RWPE2 (cell line): ENCODE results near the gene NPIPB2.
A peak's percentile ranks its signal among the peaks of the same experiment; 100 is the strongest.
"Not testable (repeated sequence)": the region's sequence is repeated elsewhere in the genome, so short reads cannot be mapped to it uniquely, and the experiment has no call there.

Source experiments
- ATAC-seq: fragments of 200-7000 bp; cut with Tn5 transposase; 3 replicates; pipeline ENCODE4 v1.9.1; 2021; ENCODE audit warnings: low read depth
- DNase-seq: peaks from one replicate; pipeline ENCODE4 v3.0.0-alpha.2; 2020; ENCODE audit warnings: low spot score
- H3K27ac ChIP-seq: fragments of 450-650 bp; 2 replicates; pipeline ENCODE4 v1.5.1; 2017; ENCODE audit warnings: mild to moderate bottlenecking; ENCODE audit not compliant: poor library complexity, severe bottlenecking
- H3K27me3 ChIP-seq: fragments of 250-450 bp; sonication (Bioruptor Pico); 2 replicates; pipeline ENCODE4 v1.5.1; 2021; ENCODE audit warnings: mild to moderate bottlenecking, moderate library complexity; ENCODE audit not compliant: insufficient read depth, poor library complexity, severe bottlenecking
- H3K36me3 ChIP-seq: fragments of 250-450 bp; sonication (Bioruptor Pico); 2 replicates; pipeline ENCODE4 v1.5.1; 2020; ENCODE audit warnings: low read depth, mild to moderate bottlenecking, moderate library complexity
- H3K4me1 ChIP-seq: fragments of 250-450 bp; sonication (Bioruptor Pico); 2 replicates; pipeline ENCODE4 v1.5.1; 2021; ENCODE audit warnings: mild to moderate bottlenecking, moderate library complexity; ENCODE audit not compliant: insufficient read depth, poor library complexity, severe bottlenecking
- H3K4me3 ChIP-seq: fragments of 250-450 bp; sonication (Bioruptor Pico); 2 replicates; pipeline ENCODE4 v1.5.1; 2021; ENCODE audit warnings: mild to moderate bottlenecking, moderate library complexity; ENCODE audit not compliant: severe bottlenecking
- H3K9me3 ChIP-seq: fragments of 250-450 bp; sonication (Bioruptor Pico); 2 replicates; pipeline ENCODE4 v1.5.1; 2021; ENCODE audit warnings: mild to moderate bottlenecking, moderate library complexity; ENCODE audit not compliant: severe bottlenecking
- TF ChIP-seq, protein P1 (sequence below): fragments of 450-650 bp; IDR thresholded peaks from one replicate; pipeline ENCODE4 v1.5.1; 2017; ENCODE audit warnings: mild to moderate bottlenecking, moderate library complexity; ENCODE audit not compliant: poor library complexity, severe bottlenecking

Gene NPIPB2

DNA sequence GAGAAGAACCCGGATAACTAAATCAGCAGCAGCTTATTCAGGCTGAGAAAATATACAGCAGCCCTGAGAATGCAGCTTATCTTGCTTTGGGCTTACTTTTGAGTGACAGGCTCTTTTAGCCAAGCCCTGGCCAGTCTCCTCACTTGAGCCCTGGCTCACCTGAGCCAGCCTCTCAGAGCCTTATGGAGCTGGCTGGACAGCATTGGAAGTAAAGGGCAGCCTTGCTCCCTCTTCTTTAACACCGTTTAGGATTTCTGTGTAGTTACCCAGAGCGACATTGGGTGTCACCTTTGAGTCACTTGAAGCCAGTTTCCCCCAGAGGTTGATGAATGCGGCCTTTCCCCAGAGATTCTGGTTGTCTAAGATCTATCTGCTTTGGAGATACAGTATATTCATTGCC, 7.7 kb upstream of the NPIPB2 start:
- peak; percentile 88 for ATAC-seq
- no peak for DNase-seq
- Histone ChIP-seq H3K27ac (no peak overlapping the region), H3K36me3 (no peaks in the 10 kb centered on the region), H3K4me1 (no peaks in the 10 kb centered on the region), H3K27me3 (no peaks in the 10 kb centered on the region), H3K9me3 (no peaks in the 10 kb centered on the region), H3K4me3 (no peak overlapping the region)
- TF ChIP-seq, protein P1, sequence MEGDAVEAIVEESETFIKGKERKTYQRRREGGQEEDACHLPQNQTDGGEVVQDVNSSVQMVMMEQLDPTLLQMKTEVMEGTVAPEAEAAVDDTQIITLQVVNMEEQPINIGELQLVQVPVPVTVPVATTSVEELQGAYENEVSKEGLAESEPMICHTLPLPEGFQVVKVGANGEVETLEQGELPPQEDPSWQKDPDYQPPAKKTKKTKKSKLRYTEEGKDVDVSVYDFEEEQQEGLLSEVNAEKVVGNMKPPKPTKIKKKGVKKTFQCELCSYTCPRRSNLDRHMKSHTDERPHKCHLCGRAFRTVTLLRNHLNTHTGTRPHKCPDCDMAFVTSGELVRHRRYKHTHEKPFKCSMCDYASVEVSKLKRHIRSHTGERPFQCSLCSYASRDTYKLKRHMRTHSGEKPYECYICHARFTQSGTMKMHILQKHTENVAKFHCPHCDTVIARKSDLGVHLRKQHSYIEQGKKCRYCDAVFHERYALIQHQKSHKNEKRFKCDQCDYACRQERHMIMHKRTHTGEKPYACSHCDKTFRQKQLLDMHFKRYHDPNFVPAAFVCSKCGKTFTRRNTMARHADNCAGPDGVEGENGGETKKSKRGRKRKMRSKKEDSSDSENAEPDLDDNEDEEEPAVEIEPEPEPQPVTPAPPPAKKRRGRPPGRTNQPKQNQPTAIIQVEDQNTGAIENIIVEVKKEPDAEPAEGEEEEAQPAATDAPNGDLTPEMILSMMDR = peak; percentile 65

DNA sequence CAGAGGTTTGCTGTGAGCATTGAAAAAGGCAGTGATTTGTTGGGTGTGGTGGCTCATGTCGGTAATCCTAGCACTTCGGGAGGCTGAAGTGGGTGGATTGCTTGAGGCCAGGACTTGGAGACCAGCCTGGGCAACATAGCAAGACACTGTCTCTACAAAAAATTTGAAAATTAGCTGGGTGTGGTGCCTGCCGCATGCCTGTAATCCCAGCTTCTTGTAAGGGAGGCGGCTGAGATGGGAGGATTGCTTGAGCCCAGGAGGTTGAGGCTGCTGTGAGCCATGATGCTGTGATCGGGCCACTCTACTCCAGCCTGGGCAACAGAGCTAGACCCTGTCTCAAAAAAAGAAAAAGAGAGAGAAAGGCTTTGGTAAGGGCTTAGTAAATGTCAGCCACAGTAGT, 7.0 kb upstream of the NPIPB2 start:
- TF ChIP-seq, protein P1 = no peak
- Histone ChIP-seq H3K36me3 (no peaks in the 10 kb centered on the region), H3K27ac (no peak overlapping the region)

DNA sequence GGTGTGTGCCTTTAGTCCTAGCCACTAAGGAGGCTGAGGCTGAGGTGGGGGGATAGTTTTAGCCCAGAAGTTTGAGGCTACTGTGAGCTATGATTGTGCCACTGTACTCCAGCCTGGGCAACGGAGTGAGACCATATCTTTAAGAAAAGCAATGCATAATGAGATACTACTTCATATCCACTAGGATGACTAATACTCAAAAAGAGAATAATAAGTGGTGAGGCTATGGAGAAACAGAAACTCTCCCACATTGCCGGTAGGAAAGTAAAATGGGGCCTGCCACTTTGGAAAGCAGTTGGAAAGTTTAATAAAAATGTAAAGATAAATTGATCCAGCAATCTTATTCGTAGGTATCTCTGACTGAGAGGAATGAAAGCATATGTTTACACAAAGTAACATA, 4.6 kb upstream of the NPIPB2 start:
- Histone ChIP-seq H3K36me3 (no peaks in the 10 kb centered on the region), H3K4me1 (no peaks in the 10 kb centered on the region), H3K4me3 (no peak overlapping the region), H3K27ac (no peak overlapping the region), H3K27me3 (no peaks in the 10 kb centered on the region), H3K9me3 (no peaks in the 10 kb centered on the region)
- DNase-seq = no peak
- no peak for ATAC-seq
- TF ChIP-seq, protein P1 = no peak

More for the DNA sequence above, 7.0 kb upstream of the NPIPB2 start:
- Histone ChIP-seq H3K27me3 (no peaks in the 10 kb centered on the region), H3K9me3 (no peaks in the 10 kb centered on the region), H3K4me1 (no peaks in the 10 kb centered on the region), H3K4me3 (no peak overlapping the region)
- no peak for DNase-seq
- ATAC-seq = no peak

DNA sequence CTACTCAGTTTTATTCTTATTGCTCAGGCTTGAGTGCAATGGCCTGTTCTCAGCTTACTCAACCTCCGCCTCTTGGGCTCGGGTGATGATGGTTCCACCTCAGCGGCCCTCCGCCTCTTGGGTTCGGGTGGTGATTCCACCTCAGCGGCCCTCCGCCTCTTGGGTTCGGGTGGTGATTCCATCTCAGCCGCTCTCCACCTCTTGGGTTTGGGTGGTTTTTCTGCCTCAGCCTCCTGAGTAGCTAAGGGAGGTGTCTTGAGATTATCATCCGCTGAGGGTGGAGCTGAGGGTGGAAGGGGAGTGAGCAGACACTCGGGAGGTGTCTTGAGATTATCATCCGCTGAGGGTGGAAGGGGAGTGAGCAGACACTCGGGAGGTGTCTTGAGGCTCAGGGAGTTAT, 14.5 kb downstream of the NPIPB2 start:
- H3K36me3 ChIP-seq, H3K4me1 ChIP-seq, ATAC-seq, DNase-seq, H3K9me3 ChIP-seq, H3K4me3 ChIP-seq, H3K27ac ChIP-seq, H3K27me3 ChIP-seq: not testable (repeated sequence)

DNA sequence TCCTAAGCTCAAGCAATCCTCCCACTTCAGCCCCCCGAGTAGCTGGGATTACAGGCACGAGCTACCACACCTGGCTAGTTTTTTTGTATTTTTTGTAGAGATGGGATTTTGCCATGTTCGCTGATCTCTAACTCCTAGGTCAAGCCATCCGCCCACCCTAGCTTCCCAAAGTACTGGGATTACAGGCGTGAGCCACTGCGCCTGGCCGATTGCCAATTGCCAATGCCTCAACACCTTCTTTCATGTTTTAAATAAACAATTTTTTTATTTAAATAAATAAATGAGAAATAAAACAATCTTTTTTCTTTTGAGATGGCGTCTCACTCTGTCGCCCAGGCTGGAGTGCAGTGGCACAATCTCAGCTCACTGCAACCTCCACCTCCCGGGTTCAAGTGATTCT, 17.8 kb downstream of the NPIPB2 start:
- ATAC-seq, H3K4me1 ChIP-seq, H3K27ac ChIP-seq, DNase-seq, H3K36me3 ChIP-seq, H3K4me3 ChIP-seq, H3K27me3 ChIP-seq, H3K9me3 ChIP-seq: not testable (repeated sequence)

DNA sequence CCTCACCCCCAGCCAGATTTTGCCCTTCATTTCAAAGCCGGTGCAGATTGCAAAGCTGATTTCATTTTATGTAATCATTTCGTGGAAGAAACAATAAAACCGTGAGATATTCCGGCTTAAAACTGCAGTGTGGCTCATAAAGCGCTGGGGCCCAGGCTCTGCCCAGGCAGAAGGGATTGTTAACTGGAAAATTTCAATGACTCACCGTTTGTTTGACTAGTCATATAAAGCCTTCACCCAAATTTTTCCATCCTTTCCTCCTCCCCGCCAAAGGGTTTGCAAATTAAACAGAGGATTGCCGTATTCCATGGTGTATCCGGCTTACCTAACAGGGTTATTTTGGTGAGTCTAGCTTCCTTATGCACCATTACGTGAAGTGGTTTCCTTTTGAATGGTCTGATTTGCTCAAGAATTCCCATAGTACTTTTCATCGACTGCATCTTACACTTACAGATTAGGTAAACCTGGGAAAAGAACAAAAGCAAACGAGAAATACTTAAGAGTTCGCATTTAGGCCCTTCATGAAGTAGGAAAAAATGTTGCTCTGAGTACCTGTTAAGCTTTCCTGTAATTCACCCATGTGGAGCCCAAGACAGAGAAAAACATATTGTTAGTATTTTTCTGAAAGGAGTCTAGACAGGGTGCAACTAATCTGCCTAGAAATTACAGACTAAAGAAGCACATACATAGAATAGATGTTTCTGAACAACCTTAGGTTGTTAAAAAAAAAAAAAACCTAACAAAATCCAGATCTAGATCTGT, 25.1 kb downstream of the NPIPB2 start:
- peak overlapping the region; percentile 83 for H3K27ac ChIP-seq
- peak overlapping the region; percentile 97 for H3K4me3 ChIP-seq
- H3K9me3 ChIP-seq = no peaks in the 10 kb centered on the region
- H3K27me3 ChIP-seq = no peaks in the 10 kb centered on the region
- peaks cover 13% of the 10 kb centered on the region; the same call in 1 of the 2 replicates for H3K36me3 ChIP-seq
- ATAC-seq = peak; percentile 63
- peaks cover 11% of the 10 kb centered on the region for H3K4me1 ChIP-seq
- no peak for DNase-seq
- TF ChIP-seq, protein P1 = peak; percentile 21
